ENCODE results near the gene KRT2. TPM values are rescaled to one million over a fixed set of nuclear protein-coding genes. Genes with fewer than 3 reads are reported as not detected.

The KRT2 gene
- total RNA-seq, 1 experiment from 2014 or later = not detected

DNA sequence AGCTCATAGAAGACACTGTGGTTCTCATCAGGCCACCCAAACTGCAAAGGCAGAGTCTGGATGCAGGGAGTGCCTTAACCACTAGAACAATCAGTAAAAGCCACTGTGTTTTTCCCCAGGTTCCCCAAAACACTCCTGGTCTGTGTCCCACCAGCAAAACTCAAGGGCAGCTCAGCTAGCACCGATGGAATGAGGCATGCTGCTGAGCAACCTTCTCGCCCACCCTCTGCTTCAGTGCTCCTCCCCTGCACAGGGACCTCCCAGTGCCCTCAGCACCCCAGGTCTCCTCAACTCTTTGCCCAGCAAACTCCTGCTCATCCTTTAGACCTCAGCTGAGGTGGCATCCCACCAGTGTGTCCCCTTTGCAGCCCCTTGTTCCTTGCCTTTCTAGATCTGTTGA lies 47.4 kb upstream of the KRT2 start:
- Histone ChIP-seq H3K4me1 (replicated peaks; ENCODE audit: insufficient read depth) (no peaks in the 10 kb centered on the region), H2AFZ (no peak overlapping the region), H3K36me3 (ENCODE audit: low read depth) (no peaks in the 10 kb centered on the region), H4K20me1 (ENCODE audit: insufficient read depth) (no peaks in the 10 kb centered on the region), H3K9me2 (ENCODE audit: insufficient read depth) (no peaks in the 10 kb centered on the region), H3K4me3 (no peak overlapping the region), H3K4me2 (no peak overlapping the region), H3K9me3 (ENCODE audit: insufficient read depth, low read depth) (no peaks in the 10 kb centered on the region), H3K79me2 (ENCODE audit: low read depth) (no peaks in the 10 kb centered on the region), H3K27ac (no peak overlapping the region), H3K27me3 (ENCODE audit: insufficient read depth, low read depth) (no peaks in the 10 kb centered on the region), H3F3A (ENCODE audit: insufficient read depth, low read depth) (no peaks in the 10 kb centered on the region)
- DNase-seq = no peak
- ChIA-PET CTCF (no interaction called here), POLR2A (ENCODE audit: unreplicated experiment) (no interaction called here)
- no TSS peak for BruUV-seq (replicated peaks)
- no peak for TF ChIP-seq EZH2 (IDR thresholded peaks at IDR 0.05; ENCODE audit: low read depth)
- TF ChIP-seq, protein P1, sequence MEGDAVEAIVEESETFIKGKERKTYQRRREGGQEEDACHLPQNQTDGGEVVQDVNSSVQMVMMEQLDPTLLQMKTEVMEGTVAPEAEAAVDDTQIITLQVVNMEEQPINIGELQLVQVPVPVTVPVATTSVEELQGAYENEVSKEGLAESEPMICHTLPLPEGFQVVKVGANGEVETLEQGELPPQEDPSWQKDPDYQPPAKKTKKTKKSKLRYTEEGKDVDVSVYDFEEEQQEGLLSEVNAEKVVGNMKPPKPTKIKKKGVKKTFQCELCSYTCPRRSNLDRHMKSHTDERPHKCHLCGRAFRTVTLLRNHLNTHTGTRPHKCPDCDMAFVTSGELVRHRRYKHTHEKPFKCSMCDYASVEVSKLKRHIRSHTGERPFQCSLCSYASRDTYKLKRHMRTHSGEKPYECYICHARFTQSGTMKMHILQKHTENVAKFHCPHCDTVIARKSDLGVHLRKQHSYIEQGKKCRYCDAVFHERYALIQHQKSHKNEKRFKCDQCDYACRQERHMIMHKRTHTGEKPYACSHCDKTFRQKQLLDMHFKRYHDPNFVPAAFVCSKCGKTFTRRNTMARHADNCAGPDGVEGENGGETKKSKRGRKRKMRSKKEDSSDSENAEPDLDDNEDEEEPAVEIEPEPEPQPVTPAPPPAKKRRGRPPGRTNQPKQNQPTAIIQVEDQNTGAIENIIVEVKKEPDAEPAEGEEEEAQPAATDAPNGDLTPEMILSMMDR (conservative IDR thresholded peaks at IDR 0.05) = no peak
- intact Hi-C loops (cut with micrococcal nuclease; ENCODE audit: unreplicated experiment) = no loop called here

DNA sequence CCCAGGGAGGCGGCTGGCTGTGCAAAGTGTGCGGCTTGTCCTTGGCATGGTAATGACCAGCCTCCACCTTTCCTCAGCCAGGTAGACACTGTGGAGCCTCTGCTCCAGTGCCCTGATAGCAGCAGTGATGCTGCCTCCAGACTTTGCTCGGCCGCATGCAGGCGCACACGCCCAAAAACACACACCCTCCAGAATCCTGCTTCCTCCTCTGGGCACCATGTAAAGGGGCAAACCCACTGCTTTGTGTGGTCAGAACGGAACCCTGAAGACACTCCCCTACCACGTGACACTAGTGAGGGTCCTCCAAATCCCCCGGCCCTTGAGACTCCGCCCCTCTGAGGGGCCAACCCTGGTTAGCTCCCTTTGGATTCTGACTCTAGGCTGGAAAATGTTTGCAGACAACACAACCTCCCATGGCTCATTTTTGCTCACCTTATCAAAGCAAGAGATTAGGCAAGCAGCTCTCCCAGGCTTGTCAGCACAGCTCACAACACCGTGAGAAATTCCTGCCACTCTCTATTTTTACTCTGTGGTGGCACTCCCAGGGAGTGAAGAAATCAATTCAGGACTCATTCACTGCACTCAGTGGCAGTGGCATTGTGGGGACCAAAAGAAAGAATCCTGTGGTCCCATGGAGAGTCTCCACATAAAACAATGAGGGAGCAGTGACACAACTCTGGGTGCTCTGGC lies 46.8 kb upstream of the KRT2 start:
- POLR2A ChIA-PET (ENCODE audit: unreplicated experiment) = no interaction called here
- H3K9me3 ChIP-seq (ENCODE audit: insufficient read depth, low read depth) = no peaks in the 10 kb centered on the region
- BruUV-seq (replicated peaks) = no TSS peak
- H3K27ac ChIP-seq = no peak overlapping the region
- TF ChIP-seq, protein P1 (conservative IDR thresholded peaks at IDR 0.05) = no peak
- no peak for TF ChIP-seq EZH2 (IDR thresholded peaks at IDR 0.05; ENCODE audit: low read depth)
- H3K4me2 ChIP-seq = no peak overlapping the region
- intact Hi-C loops (cut with micrococcal nuclease; ENCODE audit: unreplicated experiment) = no loop called here
- peak in 1 of 2 experiments; percentile 64 for DNase-seq
- no peak overlapping the region for H2AFZ ChIP-seq
- no peaks in the 10 kb centered on the region for H3K27me3 ChIP-seq (ENCODE audit: insufficient read depth, low read depth)
- CTCF ChIA-PET = no interaction called here
- H3K4me3 ChIP-seq = no peak overlapping the region
- H3K36me3 ChIP-seq (ENCODE audit: low read depth) = no peaks in the 10 kb centered on the region
- no peaks in the 10 kb centered on the region for H3K79me2 ChIP-seq (ENCODE audit: low read depth)
- H3F3A ChIP-seq (ENCODE audit: insufficient read depth, low read depth) = no peaks in the 10 kb centered on the region
- no peaks in the 10 kb centered on the region for H3K4me1 ChIP-seq (replicated peaks; ENCODE audit: insufficient read depth)
- no peaks in the 10 kb centered on the region for H3K9me2 ChIP-seq (ENCODE audit: insufficient read depth)
- no peaks in the 10 kb centered on the region for H4K20me1 ChIP-seq (ENCODE audit: insufficient read depth)

DNA sequence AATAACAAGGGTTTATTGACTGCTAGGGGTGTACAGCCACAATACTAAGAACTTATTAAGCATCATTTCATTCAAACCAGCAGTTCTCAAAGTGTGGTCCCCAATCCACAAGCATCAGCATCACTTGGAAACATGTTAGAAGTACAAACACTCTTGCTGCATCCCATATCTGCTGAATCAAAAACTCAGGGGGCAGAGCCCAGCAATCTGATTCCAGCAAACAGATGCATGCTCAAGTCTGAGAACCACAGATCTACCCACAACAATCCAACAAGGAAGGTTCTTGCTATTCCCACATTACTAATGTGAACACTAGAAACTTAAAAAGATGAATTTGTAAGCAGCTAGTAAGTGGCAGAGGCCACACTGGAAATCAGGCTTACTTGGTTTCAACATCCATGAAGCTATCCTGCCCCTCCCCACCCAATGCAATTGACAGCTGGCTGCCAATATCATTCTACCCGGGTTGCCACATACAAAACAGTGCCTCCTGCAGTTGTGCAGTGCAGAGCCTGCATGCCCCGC lies 45.1 kb upstream of the KRT2 start:
- CTCF ChIA-PET = no interaction called here
- POLR2A ChIA-PET (ENCODE audit: unreplicated experiment) = no interaction called here
- no TSS peak for BruUV-seq (replicated peaks)

More for the DNA sequence above, 45.1 kb upstream of the KRT2 start:
- H3K4me2 ChIP-seq = no peak overlapping the region
- no peaks in the 10 kb centered on the region for H3K27me3 ChIP-seq (ENCODE audit: insufficient read depth, low read depth)
- intact Hi-C loops (cut with micrococcal nuclease; ENCODE audit: unreplicated experiment) = no loop called here
- no peaks in the 10 kb centered on the region for H3F3A ChIP-seq (ENCODE audit: insufficient read depth, low read depth)
- H4K20me1 ChIP-seq (ENCODE audit: insufficient read depth) = no peaks in the 10 kb centered on the region
- H3K9me2 ChIP-seq (ENCODE audit: insufficient read depth) = no peaks in the 10 kb centered on the region
- no peak overlapping the region for H3K4me3 ChIP-seq
- TF ChIP-seq, protein P1 (conservative IDR thresholded peaks at IDR 0.05) = no peak
- no peak for TF ChIP-seq EZH2 (IDR thresholded peaks at IDR 0.05; ENCODE audit: low read depth)
- no peaks in the 10 kb centered on the region for H3K9me3 ChIP-seq (ENCODE audit: insufficient read depth, low read depth)
- H3K36me3 ChIP-seq (ENCODE audit: low read depth) = no peaks in the 10 kb centered on the region
- H3K27ac ChIP-seq = no peak overlapping the region
- H3K4me1 ChIP-seq (replicated peaks; ENCODE audit: insufficient read depth) = no peaks in the 10 kb centered on the region
- no peak for DNase-seq
- no peak overlapping the region for H2AFZ ChIP-seq
- H3K79me2 ChIP-seq (ENCODE audit: low read depth) = no peaks in the 10 kb centered on the region
